Keratinocyte (primary cell): ENCODE data around the gene TRIM74. TPM values are rescaled to one million over a fixed set of nuclear protein-coding genes. Genes with fewer than 3 reads are reported as not detected.
"Not testable (repeated sequence)": the region's sequence is repeated elsewhere in the genome, so short reads cannot be mapped to it uniquely, and the experiment has no call there.

Experiments used
- DNase-seq: peaks from one replicate; pipeline ENCODE4 v3.0.0-alpha.2; 2011; ENCODE audit warnings: low read depth, missing footprints, low spot score
- FAIRE-seq: peaks from 2 replicates; lab custom pipeline; 2011; peaks lifted over from hg19 to GRCh38; lab: Jason Lieb, UNC
- H2AFZ ChIP-seq: 2 replicates; pipeline ENCODE4 v1.6.0; 2012; ENCODE audit warnings: low read length, control low read depth, inconsistent platforms; ENCODE audit not compliant: control insufficient read depth
- H3K27ac ChIP-seq: 2 replicates; pipeline ENCODE4 v1.5.1; 2011; ENCODE audit warnings: low read length; ENCODE audit not compliant: control insufficient read depth, insufficient read depth
- H3K27me3 ChIP-seq: 3 replicates; pipeline ENCODE4 v1.6.0; 2011; ENCODE audit warnings: low read length; ENCODE audit not compliant: control insufficient read depth, insufficient read depth; ENCODE audit errors: extremely low read depth
- H3K36me3 ChIP-seq, 2 experiments: 2 replicates in 1 of 2; 3 replicates in 1 of 2; pipeline ENCODE4 v1.5.1; 2011; ENCODE audit warnings: low read length in 2 of 2, mild to moderate bottlenecking in 1 of 2; ENCODE audit not compliant: control insufficient read depth in 2 of 2, insufficient read depth in 2 of 2; ENCODE audit errors: extremely low read depth in 1 of 2
- H3K4me1 ChIP-seq: 3 replicates; pipeline ENCODE4 v1.5.1; 2011; ENCODE audit warnings: low read length; ENCODE audit not compliant: control insufficient read depth, insufficient read depth; ENCODE audit errors: extremely low read depth
- H3K4me2 ChIP-seq: 3 replicates; pipeline ENCODE4 v1.6.0; 2011; ENCODE audit warnings: low read depth, low read length; ENCODE audit not compliant: control insufficient read depth, insufficient read depth; ENCODE audit errors: extremely low read depth
- H3K4me3 ChIP-seq, 3 experiments: fragments of 200-600 bp in 1 of 3; sonication (generic) in 1 of 3; 2 replicates in 2 of 3; 3 replicates in 1 of 3; pipeline ENCODE4 v1.5.1; 2011 to 2016; ENCODE audit warnings: low read length in 3 of 3, mild to moderate bottlenecking in 3 of 3, control low read depth in 2 of 3, inconsistent platforms in 1 of 3, low read depth in 1 of 3, mixed read lengths in 1 of 3, mixed run types in 1 of 3, moderate library complexity in 1 of 3; ENCODE audit not compliant: control insufficient read depth in 2 of 3, insufficient read depth in 2 of 3; ENCODE audit errors: extremely low read depth in 1 of 3
- H3K79me2 ChIP-seq: 2 replicates; pipeline ENCODE4 v1.6.0; 2012; ENCODE audit warnings: low read length; ENCODE audit not compliant: control insufficient read depth, insufficient read depth
- H3K9ac ChIP-seq: 3 replicates; pipeline ENCODE4 v1.6.0; 2011; ENCODE audit warnings: low read length; ENCODE audit not compliant: control insufficient read depth, insufficient read depth; ENCODE audit errors: extremely low read depth
- H3K9me1 ChIP-seq: 3 replicates; pipeline ENCODE4 v1.6.0; 2011; ENCODE audit warnings: low read length; ENCODE audit not compliant: control insufficient read depth, insufficient read depth; ENCODE audit errors: extremely low read depth
- H3K9me3 ChIP-seq: 2 replicates; pipeline ENCODE4 v1.5.1; 2012; ENCODE audit warnings: low read depth, low read length; ENCODE audit not compliant: control insufficient read depth
- H4K20me1 ChIP-seq: 3 replicates; pipeline ENCODE4 v1.6.0; 2011; ENCODE audit warnings: low read length; ENCODE audit not compliant: control insufficient read depth, insufficient read depth; ENCODE audit errors: extremely low read depth
- dilution Hi-C: fragments of 300-500 bp; cut with MboI; formaldehyde crosslinking; loops from one replicate; pipeline ENCODE4 v1.7.0; 2020; ENCODE audit warnings: low sequenced_read_pairs; ENCODE audit not compliant: extremely low pct_ligation_motif_present
- polyA plus RNA-seq, 5 experiments: library from polyadenylated mRNA; depleted of rRNA in 3 of 5; stranded (reverse) in 3 of 5; stranded (forward) in 1 of 5; unstranded in 1 of 5; fragments of >200 nt; gene quantifications; 1 replicate in 1 of 5; 2 replicates in 3 of 5; 3 replicates in 1 of 5; pipeline versions ENCODE4 v1.2.1 to v1.2.3, GENCODE V29; 2011 to 2012; ENCODE audit warnings: missing spikeins in 2 of 5, low read depth in 1 of 5, low replicate concordance in 1 of 5

The TRIM74 gene
- polyA plus RNA-seq, 1 donor (not counting 4 experiments of a cell fraction or from before 2014, with no cell fraction given) = not detected

GRCh38 chr7:72950432-72950831, 18.8 kb downstream of the TRIM74 start:
- H3K9me3 ChIP-seq, H3K4me3 ChIP-seq, H3K27me3 ChIP-seq, DNase-seq, H2AFZ ChIP-seq, H3K4me1 ChIP-seq, H3K9ac ChIP-seq, H4K20me1 ChIP-seq, H3K36me3 ChIP-seq, H3K79me2 ChIP-seq, dilution Hi-C loops, H3K9me1 ChIP-seq, H3K4me2 ChIP-seq, H3K27ac ChIP-seq, FAIRE-seq: not testable (repeated sequence)

- H2AFZ ChIP-seq, H3K9ac ChIP-seq, H4K20me1 ChIP-seq, H3K79me2 ChIP-seq, dilution Hi-C loops, H3K9me3 ChIP-seq, H3K4me1 ChIP-seq, DNase-seq, H3K4me3 ChIP-seq, H3K36me3 ChIP-seq, H3K27me3 ChIP-seq, H3K9me1 ChIP-seq, H3K27ac ChIP-seq, H3K4me2 ChIP-seq, FAIRE-seq: not testable (repeated sequence)
These were observed 19.6 kb downstream of the TRIM74 start for GRCh38 chr7:72949686-72950085.

- FAIRE-seq = not testable (repeated sequence)
These were observed 20.0 kb downstream of the TRIM74 start for GRCh38 chr7:72949276-72949675.

GRCh38 chr7:72948714-72949113, 20.6 kb downstream of the TRIM74 start:
- dilution Hi-C loops, H3K4me3 ChIP-seq, H3K4me1 ChIP-seq, H3K27ac ChIP-seq, H3K9me3 ChIP-seq, FAIRE-seq, H3K36me3 ChIP-seq, DNase-seq, H3K27me3 ChIP-seq, H3K9me1 ChIP-seq, H2AFZ ChIP-seq, H3K9ac ChIP-seq, H3K79me2 ChIP-seq, H3K4me2 ChIP-seq, H4K20me1 ChIP-seq: not testable (repeated sequence)

More at GRCh38 chr7:72949276-72949675, 20.0 kb downstream of the TRIM74 start:
- H3K79me2 ChIP-seq, H4K20me1 ChIP-seq, H3K27me3 ChIP-seq, H3K9me1 ChIP-seq, H3K4me1 ChIP-seq, H3K4me3 ChIP-seq, H3K4me2 ChIP-seq, dilution Hi-C loops, H2AFZ ChIP-seq, H3K9ac ChIP-seq, H3K36me3 ChIP-seq, DNase-seq, H3K9me3 ChIP-seq, H3K27ac ChIP-seq: not testable (repeated sequence)
